Non-pigmented ciliary epithelial cell (primary cell): Measurements from ENCODE around the gene NT5C.

Experiments used
- DNase-seq: peaks from one replicate; pipeline ENCODE4 v3.0.0-alpha.2; 2010; ENCODE audit warnings: low read depth

NT5C gene

DNA sequence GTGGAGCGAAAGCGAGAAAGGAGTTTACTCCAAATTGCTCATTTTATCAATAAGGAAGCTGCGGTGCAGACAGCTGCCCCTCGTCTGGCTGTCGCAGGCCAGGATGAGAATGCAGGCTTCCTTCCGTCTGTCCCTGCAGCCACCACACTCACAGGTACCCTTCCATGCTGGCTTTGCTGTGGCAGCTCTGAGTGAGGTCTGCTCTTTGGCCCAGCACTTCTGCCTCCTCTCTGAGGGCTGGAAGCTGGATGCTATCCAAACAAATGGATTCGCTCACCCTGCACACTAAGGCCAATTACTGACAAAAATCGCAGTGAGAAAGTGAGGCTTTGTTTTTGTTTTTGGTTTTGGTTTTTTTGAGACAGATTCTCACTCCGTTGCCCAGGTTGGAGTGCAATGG is 14.8 kb downstream of the NT5C start:
- no peak for DNase-seq

DNA sequence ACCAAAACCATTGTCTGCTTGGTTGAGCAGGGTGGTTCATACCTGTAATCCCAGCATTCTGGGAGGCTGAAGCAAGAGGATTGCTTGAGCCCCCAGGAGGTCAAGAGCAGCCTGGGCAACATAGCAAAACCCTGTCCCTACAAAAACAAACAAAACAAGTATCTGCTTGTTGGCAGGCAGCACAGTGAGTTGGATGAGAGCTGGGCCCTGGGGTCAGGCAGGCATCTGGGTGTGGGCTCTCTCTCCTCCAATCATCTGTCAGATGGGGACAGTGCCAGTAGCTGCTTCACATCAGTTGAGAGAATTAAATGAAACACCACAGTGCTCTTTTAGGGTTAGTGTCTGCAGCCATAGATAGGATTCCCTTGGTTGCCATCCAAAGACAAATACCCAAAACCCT is 16.0 kb downstream of the NT5C start:
- no peak for DNase-seq

DNA sequence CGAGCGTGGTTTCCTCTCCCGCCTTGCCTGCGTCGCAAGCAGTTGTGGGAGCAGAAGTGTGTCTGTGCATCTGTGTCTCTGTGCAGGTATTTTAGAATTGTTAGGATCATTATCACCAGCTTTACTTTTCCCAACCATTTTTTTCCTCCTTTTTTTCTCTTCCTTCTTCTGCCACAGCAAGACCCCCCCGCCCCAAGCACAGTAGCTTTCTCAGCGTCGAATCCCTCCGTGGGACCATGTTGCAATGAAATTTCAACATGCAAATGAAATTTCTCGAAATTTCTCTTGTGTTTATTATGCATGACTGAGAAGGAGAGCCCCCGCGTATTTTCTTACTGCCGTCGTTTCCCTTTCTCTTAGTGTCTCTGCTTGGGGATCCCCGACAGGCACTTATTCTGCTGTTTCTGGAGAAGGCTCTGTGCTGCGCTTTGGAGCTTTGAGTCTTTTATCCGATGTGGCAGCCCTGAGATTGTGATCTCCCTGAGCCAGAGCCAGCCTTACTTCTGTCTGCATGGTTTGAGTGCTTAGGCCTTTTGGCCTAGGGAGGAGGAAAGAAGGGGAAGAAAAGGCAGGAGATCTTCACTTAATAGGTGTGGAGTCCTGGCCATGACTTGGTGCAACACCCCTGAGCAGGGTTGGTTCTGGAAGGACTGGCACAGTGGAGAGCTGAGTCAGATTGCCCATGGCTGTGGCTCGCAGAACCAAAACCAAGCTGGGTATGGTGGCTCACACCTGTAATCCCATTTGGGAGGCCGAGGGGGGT is 16.8 kb downstream of the NT5C start:
- DNase-seq, result no peak

DNA sequence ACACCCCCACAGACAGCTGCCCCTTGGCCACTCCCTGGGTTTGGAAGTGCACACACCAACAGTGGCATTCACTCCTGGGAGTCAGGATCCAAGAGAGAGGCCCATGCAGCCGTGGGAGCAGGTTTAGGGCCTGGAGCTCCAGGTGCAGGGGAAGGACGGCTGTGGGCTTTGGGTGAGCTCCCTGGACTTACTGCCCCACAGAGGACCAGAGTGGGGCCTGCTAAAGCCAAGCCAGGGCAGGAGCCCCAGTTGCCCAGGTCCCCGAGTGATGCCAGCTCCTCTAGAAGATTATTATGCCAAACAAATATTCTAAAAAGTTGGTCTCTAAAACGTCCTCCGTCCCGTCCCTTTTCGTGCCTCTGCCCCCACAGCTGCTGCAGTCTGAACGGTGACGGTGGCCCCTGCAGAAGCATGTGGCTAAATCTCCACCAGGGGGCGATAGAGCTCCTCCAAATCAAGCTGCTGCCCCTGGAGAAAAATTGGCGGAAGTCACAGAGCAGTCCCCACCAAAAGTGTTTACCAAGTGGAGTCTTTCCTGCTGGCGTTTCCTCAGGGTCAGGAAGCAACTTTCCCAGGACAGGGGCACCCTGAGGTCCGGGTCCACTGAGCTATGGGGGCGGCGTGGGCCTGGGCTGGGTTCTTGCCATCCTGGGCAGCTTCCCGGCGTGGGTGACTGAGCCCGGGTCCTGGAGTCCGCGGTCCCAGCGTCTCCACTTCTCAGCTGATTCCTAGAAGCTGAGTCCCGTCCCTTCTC is 17.6 kb downstream of the NT5C start:
- DNase-seq, result no peak

DNA sequence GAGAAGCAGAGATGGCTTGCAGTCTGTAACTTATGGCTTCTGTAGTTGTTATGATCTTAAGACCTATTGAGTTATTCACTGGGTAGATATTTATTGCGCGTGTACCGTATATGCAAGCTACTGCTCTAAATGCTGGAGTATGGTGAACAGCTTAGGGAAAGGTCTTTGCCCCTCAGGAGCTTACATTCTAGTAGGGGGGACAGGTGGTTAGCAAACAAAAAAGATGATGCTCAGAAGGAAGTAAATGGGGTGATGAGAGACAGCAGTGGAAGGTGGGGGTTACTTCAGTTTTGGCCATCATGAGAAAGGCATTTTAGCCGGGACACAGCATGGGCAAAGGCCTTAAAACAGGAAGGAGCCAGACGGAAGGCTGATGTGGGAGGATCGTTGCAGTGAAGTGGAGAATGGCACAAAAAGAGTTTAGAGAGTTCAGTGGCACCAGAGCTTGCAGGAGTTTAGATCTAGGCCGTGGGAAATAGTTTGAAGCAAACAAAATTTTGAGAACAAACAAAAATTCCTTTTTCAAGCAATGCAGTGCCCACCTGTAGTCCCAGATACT is 19.7 kb downstream of the NT5C start:
- DNase-seq, result no peak

DNA sequence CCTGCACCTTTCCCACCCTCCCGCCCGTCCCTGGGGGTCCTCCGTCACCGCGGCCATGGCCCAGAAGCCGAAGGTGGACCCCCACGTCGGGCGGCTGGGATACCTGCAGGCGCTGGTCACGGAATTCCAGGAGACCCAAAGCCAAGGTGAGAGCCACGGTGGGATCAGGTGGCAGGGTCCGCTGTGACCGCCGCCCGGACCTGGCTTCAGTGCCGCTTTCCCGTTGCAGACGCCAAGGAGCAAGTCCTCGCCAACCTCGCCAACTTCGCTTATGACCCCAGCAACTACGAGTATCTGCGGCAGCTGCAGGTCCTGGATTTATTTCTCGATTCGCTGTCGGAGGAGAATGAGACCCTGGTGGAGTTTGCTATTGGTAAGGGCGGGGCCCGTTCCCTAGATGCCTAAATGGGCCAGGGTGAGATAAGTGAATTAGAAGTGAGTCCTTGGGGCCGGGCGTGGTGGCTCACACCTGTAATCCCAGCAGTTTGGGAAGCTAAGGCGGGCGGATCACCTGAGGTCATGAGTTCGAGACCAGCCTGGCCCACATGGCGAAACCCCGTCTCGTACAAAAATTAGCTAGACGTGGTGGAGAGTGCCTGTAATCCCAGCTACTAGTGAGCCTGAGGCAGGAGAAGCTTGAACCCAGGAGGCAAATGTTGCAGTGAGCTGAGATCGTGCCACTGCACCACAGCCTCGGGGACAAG is 21.2 kb downstream of the NT5C start:
- no peak for DNase-seq

DNA sequence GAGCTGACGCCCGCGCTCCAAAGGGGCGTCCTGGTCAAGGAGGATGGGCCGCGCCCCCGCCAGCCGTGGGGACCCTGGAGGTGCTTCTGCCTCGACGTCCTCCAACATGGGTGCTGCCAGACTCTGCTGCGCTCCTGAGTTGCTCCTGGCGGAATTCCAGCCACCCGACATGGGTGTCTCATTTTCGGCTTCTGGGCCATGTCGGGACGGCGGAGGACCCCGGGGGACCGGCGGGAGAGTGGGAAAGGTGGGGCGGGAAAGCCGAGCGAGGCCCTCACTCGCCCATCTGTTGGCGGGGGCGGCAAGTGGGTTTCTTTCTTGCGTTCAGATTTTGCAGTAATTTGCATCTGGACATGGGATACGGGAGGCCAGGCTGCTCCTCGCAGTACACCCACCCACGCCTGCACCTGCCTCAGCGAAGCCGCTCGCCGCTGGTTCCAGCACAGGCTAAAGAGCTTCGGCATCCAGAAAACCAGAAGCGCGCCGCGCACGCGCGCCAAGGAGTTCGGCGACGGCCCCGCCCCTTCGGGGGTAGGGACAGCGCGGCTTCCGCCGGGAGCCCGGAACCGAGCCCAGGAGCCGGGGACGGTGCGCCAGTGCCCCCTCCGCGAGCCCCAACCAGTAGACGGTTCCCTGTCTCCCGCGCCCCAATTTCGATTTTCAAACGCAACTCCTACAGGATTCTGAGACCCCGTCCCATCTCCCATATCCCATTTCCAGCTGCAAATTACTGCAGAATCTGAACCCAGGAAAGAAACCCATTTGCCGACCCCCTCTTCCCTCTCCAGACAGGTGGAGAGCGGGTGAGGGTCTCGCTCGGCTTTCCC is 21.9 kb downstream of the NT5C start, which contains the start of gene ARMC7:
ARMC7 (plus strand) TSS at position 563 of the 827 bp plus-strand sequence. CDS start 320 bp downstream, outside the sequence.
- DNase-seq, result no peak

DNA sequence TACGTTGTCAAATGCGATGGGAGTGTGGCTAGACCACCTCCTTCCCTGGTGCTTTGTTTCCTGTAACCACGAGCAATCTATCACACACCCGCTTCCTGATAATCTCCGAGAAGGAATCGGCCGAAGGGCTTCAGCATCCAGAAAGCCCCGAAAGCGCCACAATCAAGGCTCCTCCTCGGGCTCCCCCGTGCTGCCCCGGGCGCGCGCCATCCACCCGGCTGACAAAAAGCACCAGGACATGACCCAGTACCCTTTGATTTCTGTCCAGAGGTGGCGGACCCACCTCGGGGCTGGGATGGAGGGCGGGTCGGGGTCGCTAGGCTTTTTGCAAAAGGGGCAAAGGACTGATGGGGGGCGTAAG is 22.5 kb downstream of the NT5C start:
- DNase-seq, result no peak

DNA sequence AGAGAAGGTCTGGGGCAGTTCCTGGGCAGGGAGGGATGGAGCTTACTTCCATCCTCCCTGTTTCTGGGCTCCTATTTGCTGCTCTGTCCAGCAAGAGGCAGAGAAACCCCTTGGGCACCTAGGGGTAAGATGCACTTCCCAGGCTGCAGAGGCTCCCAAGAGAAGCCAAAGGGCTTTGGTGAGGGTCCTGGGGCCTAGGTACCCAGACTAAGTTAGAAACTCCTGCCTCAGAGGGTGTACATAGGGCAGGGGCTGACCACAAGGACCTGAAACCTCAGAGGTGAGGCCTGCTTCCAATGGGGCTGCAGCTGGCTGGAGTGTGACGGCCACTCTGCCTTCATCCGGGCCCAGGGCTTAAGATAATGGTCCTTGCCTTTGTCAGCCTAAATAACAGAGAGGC is 23.3 kb downstream of the NT5C start:
- no peak for DNase-seq

DNA sequence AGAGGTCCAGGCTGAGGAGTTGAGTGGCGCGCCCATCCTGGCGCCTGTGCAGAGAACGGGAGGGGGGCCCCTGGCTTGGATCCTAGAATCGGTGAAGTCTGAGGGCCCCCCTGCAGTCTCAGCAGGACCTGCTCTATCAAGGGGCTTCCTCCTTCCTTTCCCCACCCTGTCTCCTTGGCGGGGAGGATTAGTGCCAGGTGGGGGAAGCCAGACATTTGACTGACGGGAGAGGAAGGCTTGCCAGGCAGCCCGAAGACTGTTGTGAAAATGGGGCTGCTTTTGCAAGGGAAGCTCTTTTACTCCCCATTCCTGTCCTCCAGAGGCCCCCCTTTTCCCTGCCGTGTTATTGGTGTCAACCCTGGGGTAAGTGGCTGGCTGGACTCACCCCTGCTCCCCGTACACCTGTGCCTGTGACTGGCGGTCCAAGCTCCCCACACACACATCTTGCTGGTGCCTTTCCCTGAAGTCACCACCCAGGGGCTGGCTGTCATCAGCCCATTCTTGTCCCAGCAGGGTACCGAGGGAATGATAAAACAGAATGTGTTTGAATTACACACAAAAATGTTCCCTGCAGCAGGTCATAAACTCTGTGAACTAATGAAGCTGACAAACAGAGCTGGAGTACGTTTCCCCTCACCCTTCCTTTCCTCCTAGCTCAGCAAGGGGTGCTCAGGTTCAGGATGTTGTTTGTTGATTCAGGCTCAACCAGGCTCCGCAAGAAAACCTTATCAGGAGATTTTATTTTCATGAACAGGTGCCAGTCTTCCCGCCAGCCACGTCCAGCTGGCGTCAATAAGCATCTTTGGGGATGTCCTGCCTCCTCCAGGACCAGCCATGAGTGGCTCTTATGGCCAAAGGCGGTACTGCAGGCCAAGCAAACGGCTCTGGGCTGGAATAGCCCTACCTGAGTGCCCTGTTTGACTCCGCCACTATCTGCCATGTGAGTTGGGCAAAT is 26.1 kb downstream of the NT5C start:
- no peak for DNase-seq

DNA sequence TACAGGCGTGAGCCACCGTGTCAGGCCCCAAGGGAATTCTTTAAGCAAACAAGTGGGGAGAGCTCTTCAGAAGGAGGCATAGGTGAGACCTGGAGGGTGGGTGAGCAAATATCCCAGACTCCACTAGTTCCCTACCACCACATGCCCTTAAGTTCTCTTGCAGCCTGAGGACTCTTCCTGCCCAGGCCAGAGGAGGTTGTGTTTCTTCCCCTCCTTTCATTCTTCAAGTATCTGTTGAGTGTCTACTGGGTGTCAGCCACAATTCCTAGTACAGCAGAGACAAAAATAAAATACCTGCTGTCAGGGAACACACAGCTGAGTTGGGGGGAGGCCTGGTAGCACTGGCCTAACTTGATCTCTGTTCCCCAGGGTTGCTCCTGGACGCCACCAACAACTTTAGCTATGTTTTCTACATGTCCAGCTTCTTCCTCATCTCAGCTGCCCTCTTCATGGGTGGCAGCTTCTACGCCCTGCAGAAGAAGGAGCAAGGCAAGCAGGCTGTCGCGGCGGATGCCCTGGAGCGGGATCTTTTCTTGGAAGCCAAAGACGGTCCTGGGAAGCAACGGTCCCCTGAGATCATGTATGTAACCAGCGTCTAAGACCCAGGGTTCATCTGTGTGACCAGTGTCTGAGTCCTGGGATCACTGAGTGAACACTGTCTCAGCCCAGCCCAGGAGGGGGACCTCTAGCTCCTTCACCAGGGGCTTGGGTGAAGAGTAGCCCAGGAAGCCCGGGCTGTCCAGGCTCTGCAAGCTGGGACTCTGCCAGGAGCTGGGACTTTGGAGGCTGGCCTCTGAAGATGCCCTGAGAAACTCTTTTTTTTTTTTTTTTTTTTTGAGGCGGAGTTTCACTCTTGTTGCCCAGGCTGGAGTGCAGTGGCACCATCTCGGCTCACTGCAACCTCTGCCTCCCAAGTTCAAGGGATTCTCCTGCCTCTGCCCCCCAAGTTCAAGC is 27.7 kb downstream of the NT5C start:
- no peak for DNase-seq

DNA sequence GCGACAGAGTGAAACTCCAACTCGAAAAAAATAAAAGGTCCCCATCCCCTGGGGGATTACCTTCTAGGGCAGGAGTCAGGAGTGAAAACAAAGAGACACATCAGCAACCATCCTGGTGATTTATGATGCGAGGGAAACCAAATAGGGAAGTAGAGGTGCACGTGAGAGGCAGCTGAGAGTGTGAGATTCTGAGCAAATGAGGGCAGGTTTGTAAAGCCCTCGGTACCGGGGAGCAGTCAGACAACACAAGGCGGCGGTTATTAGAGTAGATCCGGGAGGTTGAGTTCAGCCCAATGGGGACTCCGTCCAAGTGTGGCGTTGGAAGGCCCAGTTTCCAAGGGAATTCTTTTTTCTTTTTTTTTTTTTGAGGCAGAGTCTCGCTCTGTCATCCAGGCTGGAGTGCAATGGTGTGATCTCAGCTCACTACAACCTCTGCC is 29.1 kb downstream of the NT5C start:
- DNase-seq, result no peak

DNA sequence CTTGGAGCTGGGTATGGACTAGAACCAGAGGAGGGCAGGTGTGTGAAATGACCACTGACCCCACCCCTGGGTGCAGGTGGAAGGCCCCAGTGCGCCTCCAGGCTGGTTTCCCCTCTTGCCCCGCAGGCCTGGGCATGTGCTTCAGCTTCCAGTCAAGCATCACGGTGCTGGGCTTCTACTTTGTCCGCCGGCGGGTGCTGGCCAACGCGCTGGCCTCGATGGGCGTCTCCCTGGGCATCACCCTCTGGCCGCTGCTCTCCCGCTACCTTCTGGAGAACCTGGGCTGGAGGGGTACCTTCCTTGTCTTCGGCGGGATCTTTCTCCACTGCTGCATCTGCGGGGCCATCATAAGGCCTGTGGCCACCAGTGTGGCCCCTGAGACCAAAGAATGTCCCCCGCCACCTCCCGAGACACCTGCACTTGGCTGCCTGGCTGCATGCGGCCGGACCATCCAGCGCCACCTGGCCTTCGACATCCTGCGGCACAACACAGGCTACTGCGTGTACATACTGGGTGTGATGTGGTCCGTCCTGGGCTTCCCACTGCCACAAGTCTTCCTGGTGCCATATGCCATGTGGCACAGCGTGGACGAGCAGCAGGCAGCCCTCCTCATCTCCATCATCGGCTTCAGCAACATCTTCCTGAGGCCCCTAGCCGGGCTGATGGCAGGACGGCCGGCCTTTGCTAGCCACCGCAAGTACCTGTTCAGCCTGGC is 31.5 kb downstream of the NT5C start:
- DNase-seq, result no peak

DNA sequence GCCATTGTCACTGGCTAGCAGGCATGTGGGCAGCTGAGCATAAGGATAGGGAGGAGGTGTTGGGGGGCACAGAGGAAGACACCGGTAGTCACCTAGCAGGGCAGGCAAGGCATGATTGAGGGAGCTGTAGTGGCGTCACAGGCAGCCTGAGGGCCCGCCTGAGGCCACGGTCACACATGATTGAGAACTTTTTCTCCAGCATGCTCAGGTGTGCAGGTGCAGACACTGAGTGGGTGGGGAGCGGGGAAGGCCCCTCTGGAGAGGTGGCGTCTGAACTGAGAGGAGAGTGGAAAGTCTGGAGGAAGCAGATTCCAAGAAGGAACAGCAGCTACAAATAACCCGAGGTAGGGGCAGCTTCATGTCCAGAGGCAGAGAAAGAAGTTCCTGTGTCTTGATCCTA is 32.7 kb downstream of the NT5C start:
- DNase-seq, result no peak

DNA sequence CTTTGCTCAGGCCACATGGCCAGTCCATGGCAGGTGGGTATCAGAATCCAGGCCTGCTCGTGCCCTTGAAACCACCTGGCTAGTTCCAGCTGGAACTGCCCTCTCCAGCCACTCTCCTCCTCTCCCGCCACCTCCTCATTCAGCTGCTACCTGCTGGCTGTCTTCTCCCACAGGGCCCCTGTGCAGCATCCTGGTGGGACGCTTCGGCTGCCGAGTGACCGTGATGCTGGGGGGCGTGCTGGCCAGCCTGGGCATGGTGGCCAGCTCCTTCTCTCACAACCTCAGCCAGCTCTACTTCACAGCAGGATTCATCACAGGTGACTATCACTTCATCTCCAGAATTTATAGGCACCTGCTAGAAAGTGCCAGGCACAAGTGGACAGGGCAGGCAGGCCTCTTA is 33.7 kb downstream of the NT5C start:
- no peak for DNase-seq

DNA sequence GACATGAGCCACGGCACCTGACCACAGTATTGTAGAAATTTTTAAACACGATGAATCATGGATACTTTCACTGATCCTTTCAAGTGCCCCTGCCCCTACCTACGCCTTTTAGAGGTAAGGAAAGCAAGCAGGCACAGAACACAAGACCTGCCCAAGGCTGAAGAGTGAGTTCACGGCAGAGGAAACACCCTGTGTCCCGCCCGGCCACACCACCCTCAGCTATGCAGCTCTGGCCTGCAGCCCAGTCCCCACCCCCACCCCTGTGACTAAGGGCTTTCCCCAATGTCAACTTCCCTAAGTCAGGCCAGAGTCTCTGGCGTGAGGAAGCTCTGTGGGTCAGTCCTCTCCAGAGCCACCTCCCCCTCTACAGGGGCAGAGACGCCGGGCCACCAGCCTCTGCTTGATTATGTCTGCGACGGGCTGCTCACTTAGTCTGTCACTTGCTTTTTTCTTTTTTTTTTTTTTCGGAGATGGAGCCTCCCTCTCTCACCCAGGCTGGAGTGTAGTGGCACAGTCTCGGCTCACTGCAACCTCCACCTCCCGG is 35.4 kb downstream of the NT5C start:
- no peak for DNase-seq

DNA sequence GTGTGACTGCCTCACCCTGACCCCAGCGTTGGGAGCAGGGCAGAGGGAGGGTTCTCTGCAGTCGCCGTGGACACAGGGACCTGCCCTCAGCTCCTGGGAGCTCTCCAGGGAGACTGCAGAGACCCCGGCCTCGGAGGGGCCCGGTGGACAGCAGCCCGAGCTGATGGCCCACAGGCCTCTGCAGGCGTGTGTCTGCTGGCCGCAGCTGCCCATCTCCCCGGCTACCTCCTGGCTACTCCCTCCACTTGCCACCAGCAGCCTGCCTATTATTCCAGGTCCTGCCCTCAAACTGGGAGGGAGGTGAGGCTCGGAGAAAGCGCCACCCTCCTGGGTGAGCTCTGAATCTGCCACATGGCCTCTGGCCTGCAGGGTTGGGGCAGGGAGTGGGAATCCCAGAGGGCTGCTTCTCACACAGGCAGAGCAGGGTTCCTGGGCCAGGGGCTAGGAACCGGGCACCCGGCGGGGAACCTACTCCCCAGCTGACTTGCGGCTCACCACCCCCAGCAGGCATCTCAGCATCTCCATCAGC is 36.6 kb downstream of the NT5C start:
- DNase-seq, result no peak

DNA sequence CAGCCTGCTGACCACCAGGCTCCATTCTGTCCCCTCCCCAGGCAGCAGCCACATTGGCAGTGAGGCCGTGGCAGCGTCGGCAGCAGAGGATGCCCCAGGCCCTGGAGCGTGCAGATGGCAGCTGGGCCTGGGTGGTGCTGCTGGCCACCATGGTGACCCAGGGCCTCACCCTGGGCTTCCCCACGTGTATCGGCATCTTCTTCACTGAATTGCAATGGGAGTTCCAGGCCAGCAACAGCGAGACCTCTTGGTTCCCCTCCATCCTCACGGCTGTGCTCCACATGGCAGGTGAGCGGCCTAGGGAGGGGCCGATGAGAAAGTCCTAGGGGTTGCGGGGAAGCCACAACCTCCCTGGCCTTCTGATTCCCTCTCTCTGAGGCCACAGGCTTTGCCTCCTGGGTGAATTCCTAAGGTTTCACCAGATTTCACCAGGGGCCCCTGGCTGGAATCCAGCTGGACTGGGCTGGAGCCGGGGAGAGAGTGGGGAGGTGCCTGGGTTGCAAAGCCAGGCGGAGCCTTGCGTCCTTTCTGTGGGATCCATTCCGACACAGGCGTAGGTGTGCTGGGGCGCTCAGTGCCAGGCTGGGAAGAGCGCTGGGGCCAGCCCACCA is 37.9 kb downstream of the NT5C start:
- no peak for DNase-seq
